HCT116 (cell line): Measurements from ENCODE around the gene CDK5RAP2. TPM values are rescaled to one million over a fixed set of nuclear protein-coding genes. Genes with fewer than 3 reads are reported as not detected.

Source experiments
- ATAC-seq: fragments of 200-7000 bp; cut with Tn5 transposase; 2 replicates; pipeline ENCODE4 v1.9.1; 2020; ENCODE audit warnings: mild to moderate bottlenecking, moderate library complexity
- BruUV-seq: library from RNA; stranded (reverse); fragments of 400-500 nt; replicated peaks from 2 replicates; lab custom pipeline; 2021; lab: Mats Ljungman, UMichigan
- CTCF ChIA-PET: fragments of 300-600 bp; sonication (Branson Sonifier 250); formaldehyde crosslinking; loops from one replicate; lab custom pipeline; 2021; ENCODE audit warnings: antibody characterized with exemption; lab: Charles Lee
- POLR2A ChIA-PET: fragments of 300-600, 350-600 bp; sonication (Branson Sonifier 250); formaldehyde crosslinking; loops from one replicate; lab custom pipeline; 2021; ENCODE audit warnings: antibody characterized with exemption; lab: Charles Lee
- RAD21 ChIA-PET, 2 experiments: fragments of 300-600 bp; sonication (Branson Sonifier 250); formaldehyde crosslinking; loops; one replicate each; lab custom pipeline; 2023; ENCODE audit warnings: low total read pairs in 2 of 2; ENCODE audit not compliant: uncharacterized antibody in 2 of 2, unreplicated experiment in 2 of 2, low non-redundant PET in 1 of 2; lab: Charles Lee
- DNase-seq: peaks from one replicate; pipeline ENCODE4 v3.0.0-alpha.2; 2010; ENCODE audit warnings: low read depth, low spot score
- H2AFZ ChIP-seq: fragments of 200-600 bp; shearing (Covaris generic), sonication (generic); 2 replicates; pipeline ENCODE4 v1.6.1; 2017; ENCODE audit warnings: low read depth, mixed run types, mixed read lengths, antibody characterized with exemption, low read length; ENCODE audit not compliant: poor library complexity, severe bottlenecking
- H3K27ac ChIP-seq: 2 replicates; pipeline ENCODE4 v1.5.1; 2012; ENCODE audit warnings: low read depth, low read length
- H3K27me3 ChIP-seq: fragments of 200-600 bp; sonication (generic); 2 replicates; pipeline ENCODE4 v1.6.1; 2016; ENCODE audit warnings: mixed run types, low read length, mixed read lengths; ENCODE audit not compliant: insufficient read depth
- H3K36me3 ChIP-seq, 2 experiments: fragments of 200-500 bp in 1 of 2; fragments of 200-600 bp in 1 of 2; sonication (Bioruptor generic) in 1 of 2; sonication (generic) in 1 of 2; 2 replicates each; pipeline versions ENCODE4 v1.5.1 to v1.6.1; 2014 to 2016; ENCODE audit warnings: low read length in 2 of 2, inconsistent platforms in 1 of 2, mixed read lengths in 1 of 2, mixed run types in 1 of 2; ENCODE audit not compliant: insufficient read depth in 2 of 2, control insufficient read depth in 1 of 2
- H3K4me1 ChIP-seq, 2 experiments: fragments of 200-600 bp in 1 of 2; sonication (generic) in 1 of 2; 2 replicates each; pipeline versions ENCODE4 v1.5.1 to v1.6.1; 2012 to 2017; ENCODE audit warnings: low read length in 2 of 2, inconsistent platforms in 1 of 2, mild to moderate bottlenecking in 1 of 2, mixed read lengths in 1 of 2, mixed run types in 1 of 2, moderate library complexity in 1 of 2; ENCODE audit not compliant: insufficient read depth in 2 of 2, control insufficient read depth in 1 of 2
- H3K4me2 ChIP-seq: fragments of 200-600 bp; sonication (generic); 2 replicates; pipeline ENCODE4 v1.6.1; 2017; ENCODE audit warnings: mixed run types, low read length, mixed read lengths
- H3K4me3 ChIP-seq, 2 experiments: fragments of 200-600 bp in 1 of 2; sonication (generic) in 1 of 2; replicated peaks in 1 of 2; 2 replicates each; pipeline ENCODE4 v1.5.1; 2011 to 2016; ENCODE audit warnings: low read length in 2 of 2, control low read depth in 1 of 2, low read depth in 1 of 2, mild to moderate bottlenecking in 1 of 2, mixed read lengths in 1 of 2, mixed run types in 1 of 2
- H3K79me2 ChIP-seq: fragments of 200-600 bp; sonication (generic); 2 replicates; pipeline ENCODE4 v1.6.1; 2017; ENCODE audit warnings: mild to moderate bottlenecking, mixed run types, low read length, moderate library complexity, mixed read lengths; ENCODE audit not compliant: insufficient read depth
- H3K9ac ChIP-seq: fragments of 200-600 bp; sonication (generic); 2 replicates; pipeline ENCODE4 v1.6.1; 2016; ENCODE audit warnings: low read length, mixed read lengths
- H3K9me2 ChIP-seq: fragments of 200-600 bp; sonication (generic), shearing (Covaris generic); 2 replicates; pipeline ENCODE4 v1.6.1; 2017; ENCODE audit warnings: mixed run types, mild to moderate bottlenecking, moderate library complexity; ENCODE audit not compliant: insufficient read depth
- H3K9me3 ChIP-seq, 2 experiments: fragments of 200-500 bp in 1 of 2; fragments of 200-600 bp in 1 of 2; sonication (Bioruptor generic) in 1 of 2; sonication (generic) in 1 of 2; 2 replicates each; pipeline ENCODE4 v1.6.1; 2014 to 2017; ENCODE audit warnings: low read length in 2 of 2, mixed read lengths in 2 of 2, inconsistent platforms in 1 of 2, low read depth in 1 of 2, mild to moderate bottlenecking in 1 of 2, mixed run types in 1 of 2, moderate library complexity in 1 of 2; ENCODE audit not compliant: control insufficient read depth in 1 of 2, insufficient read depth in 1 of 2
- H4K20me1 ChIP-seq: fragments of 200-600 bp; sonication (generic), shearing (Covaris generic); 2 replicates; pipeline ENCODE4 v1.6.1; 2017; ENCODE audit warnings: mixed run types, mild to moderate bottlenecking, moderate library complexity; ENCODE audit not compliant: insufficient read depth
- CBX3 ChIP-seq: IDR thresholded peaks from 2 replicates; pipeline ENCODE4 v1.6.1; 2012; ENCODE audit warnings: low read depth
- CEBPB ChIP-seq: IDR thresholded peaks from 2 replicates; pipeline ENCODE4 v1.6.1; 2012; ENCODE audit warnings: low read depth
- EGR1 ChIP-seq: IDR thresholded peaks from 2 replicates; pipeline ENCODE4 v1.6.1; 2012; ENCODE audit warnings: low read depth
- EZH2 ChIP-seq: fragments of 200-600 bp; sonication (generic); IDR thresholded peaks from 2 replicates; pipeline ENCODE4 v1.6.1; 2017; ENCODE audit warnings: antibody characterized with exemption, mixed run types
- FOSL1 ChIP-seq: IDR thresholded peaks from 2 replicates; pipeline ENCODE4 v1.6.1; 2012; ENCODE audit warnings: low read depth
- POLR2A ChIP-seq: IDR thresholded peaks from 2 replicates; pipeline ENCODE4 v1.7.0; 2011; ENCODE audit warnings: borderline replicate concordance; ENCODE audit not compliant: insufficient read depth, insufficient read length; ENCODE audit errors: extremely low read depth
- POLR2AphosphoS5 ChIP-seq: IDR thresholded peaks from 2 replicates; pipeline ENCODE4 v1.6.1; 2011; ENCODE audit warnings: mild to moderate bottlenecking, low read depth, low read length, moderate library complexity
- RAD21 ChIP-seq: IDR thresholded peaks from 2 replicates; pipeline ENCODE4 v1.6.1; 2012; ENCODE audit warnings: low read depth, mild to moderate bottlenecking
- SP1 ChIP-seq: IDR thresholded peaks from 2 replicates; pipeline ENCODE4 v1.6.1; 2012; ENCODE audit warnings: low read depth
- SRF ChIP-seq: IDR thresholded peaks from 2 replicates; pipeline ENCODE4 v1.6.1; 2012; ENCODE audit warnings: low read depth
- YY1 ChIP-seq: IDR thresholded peaks from 2 replicates; pipeline ENCODE4 v1.6.1; 2011; ENCODE audit warnings: low read length, low read depth, moderate library complexity, mild to moderate bottlenecking; ENCODE audit not compliant: insufficient replicate concordance; ENCODE audit errors: extremely low read depth
- intact Hi-C: fragments of 100-400 bp; cut with micrococcal nuclease; formaldehyde crosslinking; loops from 2 replicates; pipeline ENCODE4 v1.10.0; 2022
- total RNA-seq: library from RNA; stranded (reverse); gene quantifications from one replicate; pipeline ENCODE4 v1.2.1, GENCODE V29; 2021; ENCODE audit not compliant: unreplicated experiment
- TF ChIP-seq, protein P1 (sequence below): IDR thresholded peaks from 2 replicates; pipeline ENCODE4 v1.6.1; 2011; ENCODE audit warnings: mild to moderate bottlenecking, low read length, moderate library complexity; ENCODE audit not compliant: insufficient replicate concordance; ENCODE audit errors: extremely low read depth
- TF ChIP-seq, protein P2 (sequence below): IDR thresholded peaks from 2 replicates; pipeline ENCODE4 v1.6.1; 2012

CDK5RAP2 gene
- total RNA-seq, 1 experiment from 2014 or later = 56.2 TPM

- peaks cover 6 to 16% of the 10 kb centered on the region in 2 experiments for H3K36me3 ChIP-seq
- ChIA-PET RAD21 (no interaction called here), POLR2A (no interaction called here), CTCF (interaction anchor here (0.7 kb wide), 1 partner anchor 44 kb away, joined by 5 read pairs; no protein-coding TSS in a partner anchor)
- H3K27ac ChIP-seq = no peak overlapping the region
- H4K20me1 ChIP-seq = no peaks in the 10 kb centered on the region
- no peaks in the 10 kb centered on the region for H3K27me3 ChIP-seq
- ATAC-seq (no peak), DNase-seq (no peak)
- no peak overlapping the region for H3K4me3 ChIP-seq
- TF ChIP-seq SP1 (no peak), SRF (no peak), FOSL1 (no peak), CEBPB (no peak), EZH2 (no peak), POLR2AphosphoS5 (no peak), RAD21 (no peak), CBX3 (no peak), POLR2A (no peak), YY1 (no peak), EGR1 (no peak)
- TF ChIP-seq, protein P1, sequence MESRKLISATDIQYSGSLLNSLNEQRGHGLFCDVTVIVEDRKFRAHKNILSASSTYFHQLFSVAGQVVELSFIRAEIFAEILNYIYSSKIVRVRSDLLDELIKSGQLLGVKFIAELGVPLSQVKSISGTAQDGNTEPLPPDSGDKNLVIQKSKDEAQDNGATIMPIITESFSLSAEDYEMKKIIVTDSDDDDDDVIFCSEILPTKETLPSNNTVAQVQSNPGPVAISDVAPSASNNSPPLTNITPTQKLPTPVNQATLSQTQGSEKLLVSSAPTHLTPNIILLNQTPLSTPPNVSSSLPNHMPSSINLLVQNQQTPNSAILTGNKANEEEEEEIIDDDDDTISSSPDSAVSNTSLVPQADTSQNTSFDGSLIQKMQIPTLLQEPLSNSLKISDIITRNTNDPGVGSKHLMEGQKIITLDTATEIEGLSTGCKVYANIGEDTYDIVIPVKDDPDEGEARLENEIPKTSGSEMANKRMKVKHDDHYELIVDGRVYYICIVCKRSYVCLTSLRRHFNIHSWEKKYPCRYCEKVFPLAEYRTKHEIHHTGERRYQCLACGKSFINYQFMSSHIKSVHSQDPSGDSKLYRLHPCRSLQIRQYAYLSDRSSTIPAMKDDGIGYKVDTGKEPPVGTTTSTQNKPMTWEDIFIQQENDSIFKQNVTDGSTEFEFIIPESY = no peak
- TF ChIP-seq, protein P2, sequence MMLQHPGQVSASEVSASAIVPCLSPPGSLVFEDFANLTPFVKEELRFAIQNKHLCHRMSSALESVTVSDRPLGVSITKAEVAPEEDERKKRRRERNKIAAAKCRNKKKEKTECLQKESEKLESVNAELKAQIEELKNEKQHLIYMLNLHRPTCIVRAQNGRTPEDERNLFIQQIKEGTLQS = no peak
- no peak overlapping the region for H3K4me2 ChIP-seq
- no peaks in the 10 kb centered on the region for H3K4me1 ChIP-seq
- intact Hi-C loops = no loop called here
- H3K79me2 ChIP-seq = no peaks in the 10 kb centered on the region
- BruUV-seq = no TSS peak
- no peak overlapping the region for H3K9ac ChIP-seq
- no peaks in the 10 kb centered on the region for H3K9me3 ChIP-seq
- no peak overlapping the region for H2AFZ ChIP-seq
- no peaks in the 10 kb centered on the region for H3K9me2 ChIP-seq
Measured at GRCh38 chr9:120481846-120482245, 98.1 kb downstream of the CDK5RAP2 start.
